Type B pancreatic cell (in vitro differentiated cells): ENCODE results near the gene TBC1D5. TPM values are rescaled to one million over a fixed set of nuclear protein-coding genes. Genes with fewer than 3 reads are reported as not detected.

Source experiments
- DNase-seq: peaks from one replicate; pipeline ENCODE4 v3.0.0; 2021; ENCODE audit warnings: mixed read lengths; ENCODE audit not compliant: unreplicated experiment; ENCODE audit errors: extremely low spot score
- H3K27ac Mint-ChIP-seq: 2 replicates; pipeline ENCODE4 v1.8.0; 2021; ENCODE audit warnings: mild to moderate bottlenecking, mixed read lengths
- H3K27me3 Mint-ChIP-seq: 2 replicates; pipeline ENCODE4 v1.8.0; 2021; ENCODE audit warnings: mixed read lengths
- H3K36me3 Mint-ChIP-seq: 2 replicates; pipeline ENCODE4 v1.8.0; 2021; ENCODE audit warnings: mixed read lengths
- H3K4me1 Mint-ChIP-seq: one replicate; pipeline ENCODE4 v1.8.0; 2021; ENCODE audit warnings: mixed read lengths; ENCODE audit not compliant: unreplicated experiment
- H3K4me3 Mint-ChIP-seq: 2 replicates; pipeline ENCODE4 v1.8.0; 2021; ENCODE audit warnings: mild to moderate bottlenecking, mixed read lengths
- H3K9me3 Mint-ChIP-seq: 2 replicates; pipeline ENCODE4 v1.8.0; 2021; ENCODE audit warnings: mixed read lengths
- CTCF ChIP-seq: fragments of 200-600 bp; sonication (generic); conservative IDR thresholded peaks from 2 replicates; pipeline ENCODE4 v1.5.0; 2021; ENCODE audit warnings: antibody characterized with exemption, mild to moderate bottlenecking
- total RNA-seq: library from RNA; stranded (reverse); gene quantifications from 2 replicates; pipeline ENCODE4 v1.2.1, GENCODE V29; 2021; ENCODE audit warnings: low replicate concordance

Gene TBC1D5
- total RNA-seq, 1 donor from 2014 or later, result 48.7 TPM

DNA sequence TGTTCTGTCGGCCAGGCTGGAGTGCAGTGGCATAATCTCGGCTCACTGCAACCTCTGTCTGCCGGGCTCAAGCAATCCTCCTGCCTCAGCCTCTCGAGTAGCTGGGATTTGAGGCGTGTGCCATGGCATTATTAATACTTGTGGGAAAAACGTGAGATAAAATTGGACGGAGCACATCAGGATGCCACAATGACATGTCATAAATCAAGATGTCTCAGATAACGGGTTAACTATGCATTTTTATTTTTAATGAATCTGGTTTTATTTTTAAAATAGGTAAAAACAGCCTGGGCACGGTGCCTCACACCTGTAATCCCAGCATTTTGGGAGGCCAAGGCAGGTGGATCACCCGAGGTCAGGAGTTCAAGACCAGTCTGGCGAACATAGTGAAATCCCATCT, 212.8 kb downstream of the TBC1D5 start:
- Mint-ChIP-seq H3K4me1 (no peaks in the 10 kb centered on the region), H3K36me3 (peaks cover 6% of the 10 kb centered on the region), H3K27ac (no peak overlapping the region), H3K4me3 (no peak overlapping the region), H3K27me3 (no peaks in the 10 kb centered on the region), H3K9me3 (no peaks in the 10 kb centered on the region)
- no peak for DNase-seq
- TF ChIP-seq CTCF, result no peak

DNA sequence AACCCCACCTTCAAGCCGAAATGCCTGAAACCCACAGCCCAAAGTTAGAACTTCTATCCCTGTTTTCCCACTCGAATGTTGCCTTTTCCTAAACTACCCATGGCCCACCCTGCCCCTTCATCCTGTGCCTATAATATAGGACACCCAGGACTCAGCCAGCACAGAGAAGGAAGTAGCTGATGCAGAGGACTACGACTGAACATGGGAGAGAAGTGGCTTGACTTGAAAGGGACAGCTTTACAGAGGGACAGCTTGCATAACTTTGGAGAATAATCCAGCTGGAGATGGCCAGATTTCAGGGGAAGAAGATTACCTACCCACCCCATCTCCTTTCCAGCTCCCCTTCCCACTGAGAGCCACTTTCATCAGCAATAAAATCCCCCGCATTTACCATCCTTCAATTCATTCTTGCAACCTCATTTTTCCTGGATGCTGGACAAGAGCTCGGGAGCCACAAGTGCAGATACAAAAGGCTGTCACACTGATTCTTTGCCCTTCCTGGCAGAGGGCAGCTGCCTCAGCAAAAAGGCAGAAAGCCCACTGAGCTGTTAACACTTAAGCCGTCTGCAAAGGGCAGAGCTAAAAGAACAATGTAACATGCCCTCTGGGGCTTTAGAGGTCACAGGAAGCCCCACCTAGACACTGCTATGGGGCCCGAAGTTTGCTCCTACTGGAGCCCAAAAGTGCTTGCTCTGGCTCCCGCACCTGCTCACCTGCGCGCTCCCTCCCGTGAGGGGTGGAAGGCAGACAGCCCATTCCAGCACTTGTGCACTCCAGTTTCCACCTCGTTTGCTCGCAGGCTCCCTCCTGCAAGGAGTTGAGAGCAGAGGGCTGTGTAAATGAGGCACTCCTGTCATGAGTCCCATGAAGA, 224.0 kb downstream of the TBC1D5 start:
- no peaks in the 10 kb centered on the region for H3K27me3 Mint-ChIP-seq
- peak overlapping the region; percentile 23 for H3K4me3 Mint-ChIP-seq
- no peak overlapping the region for H3K27ac Mint-ChIP-seq
- peaks cover 7% of the 10 kb centered on the region for H3K4me1 Mint-ChIP-seq
- no peaks in the 10 kb centered on the region for H3K36me3 Mint-ChIP-seq
- no peak for TF ChIP-seq CTCF
- no peaks in the 10 kb centered on the region for H3K9me3 Mint-ChIP-seq
- DNase-seq, result no peak

DNA sequence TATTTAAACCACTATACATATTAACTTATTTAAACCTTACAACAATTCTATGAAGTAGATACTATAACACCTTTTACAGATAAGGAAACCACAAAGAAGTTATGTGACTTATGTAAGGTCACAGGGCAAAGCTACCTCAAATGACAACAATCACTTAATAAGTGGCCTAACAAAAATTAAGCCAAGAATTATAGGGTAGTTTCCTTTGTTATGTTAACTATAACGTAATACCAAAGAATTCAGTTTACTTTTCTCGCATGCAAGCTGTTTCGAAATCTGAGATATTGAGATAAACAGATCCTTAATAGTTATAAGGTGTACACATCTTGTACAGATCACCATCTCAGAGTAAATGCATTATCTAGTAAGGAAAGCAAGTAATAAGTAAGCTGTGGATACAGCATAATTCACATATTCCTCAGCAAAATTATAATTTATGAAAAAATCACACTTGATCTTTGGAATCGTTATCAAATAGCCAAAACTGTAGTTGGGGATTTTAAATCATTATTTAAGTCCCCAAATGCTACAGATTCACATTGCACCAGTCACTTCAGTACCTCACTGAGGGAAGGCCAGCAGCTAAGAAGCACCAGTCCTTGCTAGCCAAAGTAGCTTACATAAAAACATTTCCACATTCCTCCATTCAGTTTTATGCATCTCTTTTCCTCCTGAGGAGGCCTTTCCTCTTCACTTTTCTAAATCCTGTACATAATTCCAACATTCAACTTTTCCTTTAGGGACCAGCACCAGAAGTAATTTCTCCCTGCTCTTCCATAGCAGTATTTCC, 226.8 kb downstream of the TBC1D5 start:
- TF ChIP-seq CTCF, result no peak

GRCh38 chr3:17514597-17514996, 227.8 kb downstream of the TBC1D5 start:
- H3K4me3 Mint-ChIP-seq, result no peak overlapping the region
- H3K4me1 Mint-ChIP-seq, result peaks cover 7% of the 10 kb centered on the region
- no peak for DNase-seq
- H3K36me3 Mint-ChIP-seq, result no peaks in the 10 kb centered on the region
- no peaks in the 10 kb centered on the region for H3K27me3 Mint-ChIP-seq
- TF ChIP-seq CTCF, result no peak
- H3K9me3 Mint-ChIP-seq, result no peaks in the 10 kb centered on the region
- H3K27ac Mint-ChIP-seq, result no peak overlapping the region

More for the DNA sequence above, 226.8 kb downstream of the TBC1D5 start:
- Mint-ChIP-seq H3K36me3 (no peaks in the 10 kb centered on the region), H3K27ac (no peak overlapping the region), H3K27me3 (no peaks in the 10 kb centered on the region), H3K4me3 (no peak overlapping the region), H3K4me1 (peaks cover 7% of the 10 kb centered on the region), H3K9me3 (no peaks in the 10 kb centered on the region)
- DNase-seq, result no peak

GRCh38 chr3:17510265-17510664, 232.2 kb downstream of the TBC1D5 start:
- H3K4me1 Mint-ChIP-seq, result no peaks in the 10 kb centered on the region
- H3K9me3 Mint-ChIP-seq, result no peaks in the 10 kb centered on the region
- no peak overlapping the region for H3K27ac Mint-ChIP-seq
- no peak for TF ChIP-seq CTCF
- DNase-seq, result no peak
- no peaks in the 10 kb centered on the region for H3K36me3 Mint-ChIP-seq
- no peaks in the 10 kb centered on the region for H3K27me3 Mint-ChIP-seq
- H3K4me3 Mint-ChIP-seq, result no peak overlapping the region
